ENCODE data around the gene SLX4IP.

DNA sequence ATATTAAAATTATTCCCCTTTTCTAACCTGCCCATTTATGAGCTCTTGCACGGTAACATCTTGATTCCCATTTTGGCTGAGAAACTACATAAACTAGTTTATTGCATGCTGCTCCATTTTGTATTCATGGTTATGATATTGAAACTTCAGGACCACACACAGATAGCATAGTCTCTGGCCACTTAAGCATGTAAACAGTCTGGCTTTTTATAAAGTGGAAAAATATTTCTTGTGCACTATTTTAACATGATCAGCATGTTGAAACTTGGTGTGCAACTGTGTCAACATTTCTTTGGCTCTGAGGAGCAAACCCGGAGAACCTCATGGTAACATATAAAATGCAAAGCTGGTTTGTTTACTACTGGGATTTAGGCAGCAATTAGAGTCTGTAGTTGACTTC is 70.7 kb downstream of the SLX4IP start:
- TF ChIP-seq, protein P1, sequence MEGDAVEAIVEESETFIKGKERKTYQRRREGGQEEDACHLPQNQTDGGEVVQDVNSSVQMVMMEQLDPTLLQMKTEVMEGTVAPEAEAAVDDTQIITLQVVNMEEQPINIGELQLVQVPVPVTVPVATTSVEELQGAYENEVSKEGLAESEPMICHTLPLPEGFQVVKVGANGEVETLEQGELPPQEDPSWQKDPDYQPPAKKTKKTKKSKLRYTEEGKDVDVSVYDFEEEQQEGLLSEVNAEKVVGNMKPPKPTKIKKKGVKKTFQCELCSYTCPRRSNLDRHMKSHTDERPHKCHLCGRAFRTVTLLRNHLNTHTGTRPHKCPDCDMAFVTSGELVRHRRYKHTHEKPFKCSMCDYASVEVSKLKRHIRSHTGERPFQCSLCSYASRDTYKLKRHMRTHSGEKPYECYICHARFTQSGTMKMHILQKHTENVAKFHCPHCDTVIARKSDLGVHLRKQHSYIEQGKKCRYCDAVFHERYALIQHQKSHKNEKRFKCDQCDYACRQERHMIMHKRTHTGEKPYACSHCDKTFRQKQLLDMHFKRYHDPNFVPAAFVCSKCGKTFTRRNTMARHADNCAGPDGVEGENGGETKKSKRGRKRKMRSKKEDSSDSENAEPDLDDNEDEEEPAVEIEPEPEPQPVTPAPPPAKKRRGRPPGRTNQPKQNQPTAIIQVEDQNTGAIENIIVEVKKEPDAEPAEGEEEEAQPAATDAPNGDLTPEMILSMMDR (IDR thresholded peaks at IDR 0.05): no peak
- TF ChIP-seq POLR2A (IDR thresholded peaks at IDR 0.05): no peak

Data from esophagus squamous epithelium (tissue), 4 donors.